HepG2 (cell line): ENCODE measurements around the gene ANKRD35. TPM values are rescaled to one million over a fixed set of nuclear protein-coding genes. Genes with fewer than 3 reads are reported as not detected.

Experiments used
- BHLHE40 ChIP-seq: IDR thresholded peaks from 2 replicates; pipeline ENCODE4 v1.6.1; 2011; ENCODE audit warnings: low read length, improper control_type of control experiment
- CCAR2 ChIP-seq: fragments of 200-400 bp; formaldehyde crosslinking; optimal IDR thresholded peaks from 2 replicates; pipeline ENCODE3; 2018; ENCODE audit warnings: low read depth, mild to moderate bottlenecking, low read length, moderate library complexity
- CEBPB ChIP-seq: IDR thresholded peaks from 2 replicates; pipeline ENCODE4 v1.6.1; 2011; ENCODE audit warnings: low read depth, low read length, improper control_type of control experiment, borderline replicate concordance
- GPBP1L1 ChIP-seq: sonication (generic); formaldehyde crosslinking; IDR thresholded peaks from 2 replicates; pipeline ENCODE4 v1.5.0; 2020; ENCODE audit warnings: mild to moderate bottlenecking, missing genetic modification reagents
- HNRNPL ChIP-seq: fragments of 200-400 bp; formaldehyde crosslinking; IDR thresholded peaks from 2 replicates; pipeline ENCODE4 v1.6.1; 2017; ENCODE audit warnings: mild to moderate bottlenecking, low read depth, low read length
- HNRNPLL ChIP-seq: fragments of 200-400 bp; formaldehyde crosslinking; IDR thresholded peaks from 2 replicates; pipeline ENCODE4 v1.6.1; 2017; ENCODE audit warnings: mild to moderate bottlenecking, low read depth, low read length; ENCODE audit not compliant: poor library complexity, severe bottlenecking
- KDM1A ChIP-seq: IDR thresholded peaks from 2 replicates; pipeline ENCODE4 v1.6.1; 2016; ENCODE audit warnings: missing compliant biosample characterization
- KLF6 ChIP-seq: IDR thresholded peaks from 2 replicates; pipeline ENCODE4 v1.8.0; 2016; ENCODE audit warnings: missing biosample characterization, missing genetic modification reagents
- MLX ChIP-seq: IDR thresholded peaks from 2 replicates; pipeline ENCODE4 v1.6.1; 2016
- POLR2AphosphoS2 ChIP-seq: IDR thresholded peaks from 2 replicates; pipeline ENCODE4 v1.6.1; 2011; ENCODE audit warnings: low read depth, low read length, improper control_type of control experiment
- PPARG ChIP-seq: conservative IDR thresholded peaks from 2 replicates; pipeline ENCODE4 v1.6.1; 2016; ENCODE audit warnings: missing biosample characterization, missing genetic modification reagents
- TARDBP ChIP-seq: sonication (generic); formaldehyde crosslinking; IDR thresholded peaks from 2 replicates; pipeline ENCODE4 v1.8.0; 2022; ENCODE audit warnings: mild to moderate bottlenecking, missing genetic modification reagents
- TEAD2 ChIP-seq: sonication (generic); formaldehyde crosslinking; IDR thresholded peaks from 2 replicates; pipeline ENCODE4 v1.9.0; 2021; ENCODE audit warnings: missing genetic modification reagents
- WIZ ChIP-seq: sonication (generic); formaldehyde crosslinking; IDR thresholded peaks from 2 replicates; pipeline ENCODE4 v1.5.1; 2020; ENCODE audit warnings: mild to moderate bottlenecking, missing genetic modification reagents
- ZFAT ChIP-seq: sonication (generic); formaldehyde crosslinking; conservative IDR thresholded peaks from 2 replicates; pipeline ENCODE4 v1.8.1; 2023; ENCODE audit warnings: missing genetic modification reagents, inconsistent platforms
- ZNF224 ChIP-seq: sonication (generic); formaldehyde crosslinking; IDR thresholded peaks from 2 replicates; pipeline ENCODE4 v1.5.0; 2020; ENCODE audit warnings: mild to moderate bottlenecking, missing genetic modification reagents
- ZNF232 ChIP-seq: sonication (generic); formaldehyde crosslinking; IDR thresholded peaks from 2 replicates; pipeline ENCODE4 v1.4.0; 2020; ENCODE audit warnings: missing genetic modification reagents, borderline replicate concordance
- ZNF263 ChIP-seq: sonication (generic); formaldehyde crosslinking; IDR thresholded peaks from 2 replicates; pipeline ENCODE4 v1.4.0; 2020; ENCODE audit warnings: missing genetic modification reagents
- ZNF276 ChIP-seq: sonication (generic); formaldehyde crosslinking; IDR thresholded peaks from 2 replicates; pipeline ENCODE4 v1.4.0; 2020; ENCODE audit warnings: mild to moderate bottlenecking, low read depth, missing genetic modification reagents
- ZNF431 ChIP-seq: sonication (generic); formaldehyde crosslinking; IDR thresholded peaks from 2 replicates; pipeline ENCODE4 v1.9.0; 2022; ENCODE audit warnings: missing genetic modification reagents, low read depth, mild to moderate bottlenecking, borderline replicate concordance
- ZNF468 ChIP-seq: sonication (generic); formaldehyde crosslinking; IDR thresholded peaks from 2 replicates; pipeline ENCODE4 v1.8.0; 2022; ENCODE audit warnings: mild to moderate bottlenecking, moderate library complexity, missing genetic modification reagents
- ZNF503 ChIP-seq: sonication (generic); formaldehyde crosslinking; IDR thresholded peaks from 2 replicates; pipeline ENCODE4 v1.4.0; 2020; ENCODE audit warnings: missing genetic modification reagents
- ZNF740 ChIP-seq: sonication (generic); formaldehyde crosslinking; IDR thresholded peaks from 2 replicates; pipeline ENCODE4 v1.4.0; 2020; ENCODE audit warnings: missing genetic modification reagents
- ZNF782 ChIP-seq: sonication (generic); formaldehyde crosslinking; IDR thresholded peaks from 2 replicates; pipeline ENCODE4 v1.4.0; 2020; ENCODE audit warnings: missing genetic modification reagents, mild to moderate bottlenecking, borderline replicate concordance
- polyA plus RNA-seq, 8 experiments: library from polyadenylated mRNA; depleted of rRNA in 3 of 8; stranded (reverse) in 7 of 8; unstranded in 1 of 8; fragments of >200 nt; fragmentation: Illumina TruSeq in 4 of 8; extraction: Trizol in 4 of 8; gene quantifications; 2 replicates each; pipeline versions ENCODE4 v1.2.1 to v1.2.3, GENCODE V29; 2011 to 2016; ENCODE audit warnings: low read depth in 4 of 8, missing spikeins in 1 of 8, mixed read lengths in 1 of 8; ENCODE audit not compliant: insufficient read depth in 1 of 8
- total RNA-seq, 5 experiments: library from RNA; depleted of rRNA; stranded (reverse); fragments of >200 nt; fragmentation: Illumina TruSeq; extraction: Trizol; gene quantifications; 2 replicates each; pipeline ENCODE4 v1.2.3, GENCODE V29; 2016; ENCODE audit warnings: low read depth in 1 of 5

The ANKRD35 gene
- total and polyA plus RNA-seq, 2 of the 13 experiments (the other 11 are each of a cell fraction or from before 2014, with no cell fraction given), result 0.02 TPM; not detected in 1

GRCh38 chr1:145823565-145824498 is 61.8 kb downstream of the ANKRD35 start, which contains the start of the genes POLR3C and RNF115 (continued):
- TF ChIP-seq ZNF740 (CRISPR knock-in tag), result no peak
- no peak for TF ChIP-seq CCAR2
- TF ChIP-seq ZNF224, result no peak
- no peak for TF ChIP-seq WIZ (CRISPR knock-in tag)
- TF ChIP-seq ZNF782 (CRISPR knock-in tag), result peak; percentile 39; the same call in 1 of the 2 replicates
- TF ChIP-seq KDM1A, result no peak
- TF ChIP-seq GPBP1L1 (CRISPR knock-in tag), result no peak
- TF ChIP-seq HNRNPL, result no peak
- TF ChIP-seq ZNF431 (CRISPR knock-in tag), result no peak
- TF ChIP-seq TARDBP, result no peak
- TF ChIP-seq ZFAT (CRISPR knock-in tag), result 0 out of 2 replicates have a peak, but pooled peaks have one; percentile 17
- TF ChIP-seq POLR2AphosphoS2, result no peak
- peak; percentile 66; the same call in 1 of the 2 replicates for TF ChIP-seq PPARG
- TF ChIP-seq MLX (CRISPR knock-in tag), result peak; percentile 46; the same call in 1 of the 2 replicates
- TF ChIP-seq ZNF276 (CRISPR knock-in tag), result no peak
- no peak for TF ChIP-seq TEAD2 (CRISPR knock-in tag)
- TF ChIP-seq KLF6 (CRISPR knock-in tag), result peak; percentile 64; the same call in 1 of the 2 replicates
- TF ChIP-seq BHLHE40, result peak; percentile 93
- no peak for TF ChIP-seq ZNF468 (CRISPR knock-in tag)
- 0 out of 2 replicates have a peak, but pooled peaks have one; percentile 59 for TF ChIP-seq ZNF232 (CRISPR knock-in tag)
- TF ChIP-seq ZNF503 (CRISPR knock-in tag), result peak; percentile 58; the same call in 1 of the 2 replicates
- TF ChIP-seq CEBPB, result no peak
- peak; percentile 81 for TF ChIP-seq HNRNPLL
- TF ChIP-seq ZNF263 (CRISPR knock-in tag), result peak; percentile 40; the same call in 1 of the 2 replicates
